Stomach (tissue), 4 donors: ENCODE results near the gene CDNF.

Experiments used
- EP300 ChIP-seq: sonication (generic); formaldehyde crosslinking; IDR thresholded peaks from one replicate; pipeline ENCODE4 v1.6.1; 2017; ENCODE audit warnings: antibody characterized with exemption
- TF ChIP-seq, protein P1 (sequence below), 7 experiments: fragments of 450-650 bp in 4 of 7; fragments of 200-600 bp in 3 of 7; sonication (generic) in 3 of 7; IDR thresholded peaks; one replicate each; pipeline ENCODE4 v1.5.1; 2016 to 2019; ENCODE audit warnings: antibody characterized with exemption in 7 of 7, control low read depth in 2 of 7, mild to moderate bottlenecking in 1 of 7

DNA sequence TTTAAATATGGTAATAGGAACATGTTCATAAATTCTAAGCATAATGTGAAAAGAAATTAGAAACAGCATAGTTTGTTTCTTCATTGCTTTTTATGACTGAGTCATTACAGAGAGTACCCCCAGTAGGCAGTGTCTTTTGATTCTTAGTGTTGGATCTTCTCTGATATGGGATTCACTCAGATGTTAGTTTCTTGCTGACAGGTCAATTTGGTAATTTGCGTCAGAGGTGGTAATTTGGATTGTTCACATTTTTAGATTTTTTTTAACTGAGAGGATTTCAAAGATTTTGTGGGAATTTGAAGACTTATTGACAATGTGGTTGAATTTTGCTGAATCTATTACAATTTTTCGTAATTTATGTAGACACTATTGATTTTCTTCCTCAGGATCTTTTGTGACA, 2.3 kb upstream of the CDNF start:
- TF ChIP-seq, protein P1, sequence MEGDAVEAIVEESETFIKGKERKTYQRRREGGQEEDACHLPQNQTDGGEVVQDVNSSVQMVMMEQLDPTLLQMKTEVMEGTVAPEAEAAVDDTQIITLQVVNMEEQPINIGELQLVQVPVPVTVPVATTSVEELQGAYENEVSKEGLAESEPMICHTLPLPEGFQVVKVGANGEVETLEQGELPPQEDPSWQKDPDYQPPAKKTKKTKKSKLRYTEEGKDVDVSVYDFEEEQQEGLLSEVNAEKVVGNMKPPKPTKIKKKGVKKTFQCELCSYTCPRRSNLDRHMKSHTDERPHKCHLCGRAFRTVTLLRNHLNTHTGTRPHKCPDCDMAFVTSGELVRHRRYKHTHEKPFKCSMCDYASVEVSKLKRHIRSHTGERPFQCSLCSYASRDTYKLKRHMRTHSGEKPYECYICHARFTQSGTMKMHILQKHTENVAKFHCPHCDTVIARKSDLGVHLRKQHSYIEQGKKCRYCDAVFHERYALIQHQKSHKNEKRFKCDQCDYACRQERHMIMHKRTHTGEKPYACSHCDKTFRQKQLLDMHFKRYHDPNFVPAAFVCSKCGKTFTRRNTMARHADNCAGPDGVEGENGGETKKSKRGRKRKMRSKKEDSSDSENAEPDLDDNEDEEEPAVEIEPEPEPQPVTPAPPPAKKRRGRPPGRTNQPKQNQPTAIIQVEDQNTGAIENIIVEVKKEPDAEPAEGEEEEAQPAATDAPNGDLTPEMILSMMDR (IDR thresholded peaks at IDR 0.05) = no peak
- no peak for TF ChIP-seq EP300
